ENCODE data around the gene E2F3.
"Not testable (repeated sequence)": the region's sequence is repeated elsewhere in the genome, so short reads cannot be mapped to it uniquely, and the experiment has no call there.

E2F3 gene

GRCh38 chr6:20472748-20473147, 71.1 kb downstream of the E2F3 start:
- no peak for DNase-seq

- no peak for DNase-seq
These were observed 71.8 kb downstream of the E2F3 start for GRCh38 chr6:20473518-20473917.

GRCh38 chr6:20474874-20475542, 73.3 kb downstream of the E2F3 start:
- no peak for DNase-seq

GRCh38 chr6:20476501-20477043, 74.9 kb downstream of the E2F3 start:
- DNase-seq: no peak

- DNase-seq: no peak
These were observed 75.8 kb downstream of the E2F3 start for GRCh38 chr6:20477485-20477884.

- DNase-seq: no peak
These were observed 77.4 kb downstream of the E2F3 start for GRCh38 chr6:20479060-20479459.

GRCh38 chr6:20479526-20479925, 77.8 kb downstream of the E2F3 start:
- DNase-seq: no peak

- DNase-seq: no peak
These were observed 79.6 kb downstream of the E2F3 start for GRCh38 chr6:20481281-20481680.

GRCh38 chr6:20483887-20484497, 82.3 kb downstream of the E2F3 start:
- no peak for DNase-seq

- no peak for DNase-seq
These were observed 85.0 kb downstream of the E2F3 start for GRCh38 chr6:20486641-20487040.

- no peak for DNase-seq
These were observed 86.1 kb downstream of the E2F3 start for GRCh38 chr6:20487669-20488375.

GRCh38 chr6:20490591-20490990, 88.9 kb downstream of the E2F3 start:
- DNase-seq: no peak

- no peak for DNase-seq
These were observed 90.4 kb downstream of the E2F3 start for GRCh38 chr6:20492099-20492498.

GRCh38 chr6:20497216-20498040, 95.7 kb downstream of the E2F3 start:
- DNase-seq: no peak

GRCh38 chr6:20498041-20498385, 96.3 kb downstream of the E2F3 start:
- DNase-seq: no peak

GRCh38 chr6:20509212-20509611, 107.5 kb downstream of the E2F3 start:
- no peak for DNase-seq

GRCh38 chr6:20511852-20512251, 110.2 kb downstream of the E2F3 start:
- no peak for DNase-seq

GRCh38 chr6:20525208-20525607, 123.5 kb downstream of the E2F3 start:
- DNase-seq: not testable (repeated sequence)

- peak; percentile 59 for DNase-seq
These were observed 127.4 kb downstream of the E2F3 start for GRCh38 chr6:20529086-20529448.

- no peak for DNase-seq
These were observed 131.2 kb downstream of the E2F3 start for GRCh38 chr6:20532881-20533280.

- DNase-seq: no peak
These were observed 132.1 kb downstream of the E2F3 start for GRCh38 chr6:20533746-20534294.

- peak; percentile 70 for DNase-seq
These were observed 132.9 kb downstream of the E2F3 start, which contains the start of gene CDKAL1 for GRCh38 chr6:20534295-20535262. TSS of gene CDKAL1 (plus strand) at chr6:20534457. CDS start at chr6:20546351, 11,894 bp downstream.
